Left kidney (tissue), 2 donors: ENCODE measurements around the gene STYXL1. TPM values are rescaled to one million over a fixed set of nuclear protein-coding genes. Genes with fewer than 3 reads are reported as not detected.

Experiments
- DNase-seq: peaks from one replicate; pipeline ENCODE4 v3.0.0-alpha.2; 2013
- polyA plus RNA-seq: library from polyadenylated mRNA; unstranded; fragments of 120-200 nt; gene quantifications from one replicate; pipeline ENCODE4 v1.2.1, GENCODE V29; 2013; ENCODE audit not compliant: insufficient read length

STYXL1 gene
- polyA plus RNA-seq, 1 donor = 47.5 TPM

GRCh38 chr7:75957021-75957736, 90.6 kb downstream of the STYXL1 start:
- DNase-seq = no peak

GRCh38 chr7:75955331-75955955, 92.4 kb downstream of the STYXL1 start:
- no peak for DNase-seq

- DNase-seq = no peak
Measured at GRCh38 chr7:75953931-75954330, 93.9 kb downstream of the STYXL1 start.

GRCh38 chr7:75953431-75953830, 94.4 kb downstream of the STYXL1 start:
- no peak for DNase-seq

- DNase-seq = no peak
Measured at GRCh38 chr7:75951506-75951905, 96.3 kb downstream of the STYXL1 start.

GRCh38 chr7:75950111-75950681, 97.6 kb downstream of the STYXL1 start:
- DNase-seq = no peak

- DNase-seq = no peak
Measured at GRCh38 chr7:75948179-75948578, 99.6 kb downstream of the STYXL1 start.

Other genes starting within 250 kb of the STYXL1 start
- not detected for gene CCL24, start 234.2 kb downstream of the STYXL1 start, polyA plus RNA-seq
- gene RHBDD2, start 169.0 kb downstream of the STYXL1 start, polyA plus RNA-seq = 60.4 TPM
- gene POR, start 132.8 kb downstream of the STYXL1 start, polyA plus RNA-seq = 53.7 TPM
- 56.2 TPM for gene TMEM120A, start 53.4 kb downstream of the STYXL1 start, polyA plus RNA-seq
- 213 TPM for gene MDH2, start 106 bp upstream of the STYXL1 start, polyA plus RNA-seq
- 2.1 TPM for gene SRRM3, start 153.9 kb upstream of the STYXL1 start, polyA plus RNA-seq